HepG2 (cell line): ENCODE measurements around the gene ENO3.

Experiments
- JUN ChIP-seq: sonication (generic); formaldehyde crosslinking; IDR thresholded peaks from 2 replicates; pipeline ENCODE4 v1.4.0; 2020; ENCODE audit warnings: mild to moderate bottlenecking, missing genetic modification reagents
- ZNF33B ChIP-seq: sonication (generic); formaldehyde crosslinking; IDR thresholded peaks from 2 replicates; pipeline ENCODE4 v1.5.1; 2020; ENCODE audit warnings: mild to moderate bottlenecking, missing genetic modification reagents
- TF ChIP-seq, protein P1 (sequence below), 2 experiments: IDR thresholded peaks; 2 replicates each; pipeline ENCODE4 v1.6.1; 2011 to 2012; ENCODE audit warnings: low read length in 2 of 2, borderline replicate concordance in 1 of 2, low read depth in 1 of 2, mild to moderate bottlenecking in 1 of 2, moderate library complexity in 1 of 2

DNA sequence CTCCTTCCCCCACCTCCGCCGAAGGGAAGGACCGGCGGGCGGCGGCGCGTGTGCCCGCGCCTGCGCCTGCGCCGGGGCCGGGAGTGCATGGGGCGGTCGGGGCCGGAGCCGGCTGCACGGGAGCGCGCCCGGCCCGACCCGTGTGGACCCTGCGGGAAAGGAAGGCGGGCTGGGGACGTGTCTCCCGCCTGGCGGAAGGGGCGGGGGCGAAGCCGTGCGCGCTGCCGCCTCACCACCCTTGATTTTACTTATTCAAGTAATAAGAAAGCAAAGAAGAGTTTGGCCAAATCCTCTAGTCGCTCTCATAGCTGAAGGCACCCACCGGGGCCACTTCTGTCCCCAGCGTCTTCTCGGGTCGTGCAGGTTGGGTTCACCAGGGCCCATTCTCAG lies 2.0 kb upstream of the ENO3 start:
- no peak for TF ChIP-seq ZNF33B (CRISPR knock-in tag)
- no peak for TF ChIP-seq JUN (CRISPR knock-in tag)
- TF ChIP-seq, protein P1, sequence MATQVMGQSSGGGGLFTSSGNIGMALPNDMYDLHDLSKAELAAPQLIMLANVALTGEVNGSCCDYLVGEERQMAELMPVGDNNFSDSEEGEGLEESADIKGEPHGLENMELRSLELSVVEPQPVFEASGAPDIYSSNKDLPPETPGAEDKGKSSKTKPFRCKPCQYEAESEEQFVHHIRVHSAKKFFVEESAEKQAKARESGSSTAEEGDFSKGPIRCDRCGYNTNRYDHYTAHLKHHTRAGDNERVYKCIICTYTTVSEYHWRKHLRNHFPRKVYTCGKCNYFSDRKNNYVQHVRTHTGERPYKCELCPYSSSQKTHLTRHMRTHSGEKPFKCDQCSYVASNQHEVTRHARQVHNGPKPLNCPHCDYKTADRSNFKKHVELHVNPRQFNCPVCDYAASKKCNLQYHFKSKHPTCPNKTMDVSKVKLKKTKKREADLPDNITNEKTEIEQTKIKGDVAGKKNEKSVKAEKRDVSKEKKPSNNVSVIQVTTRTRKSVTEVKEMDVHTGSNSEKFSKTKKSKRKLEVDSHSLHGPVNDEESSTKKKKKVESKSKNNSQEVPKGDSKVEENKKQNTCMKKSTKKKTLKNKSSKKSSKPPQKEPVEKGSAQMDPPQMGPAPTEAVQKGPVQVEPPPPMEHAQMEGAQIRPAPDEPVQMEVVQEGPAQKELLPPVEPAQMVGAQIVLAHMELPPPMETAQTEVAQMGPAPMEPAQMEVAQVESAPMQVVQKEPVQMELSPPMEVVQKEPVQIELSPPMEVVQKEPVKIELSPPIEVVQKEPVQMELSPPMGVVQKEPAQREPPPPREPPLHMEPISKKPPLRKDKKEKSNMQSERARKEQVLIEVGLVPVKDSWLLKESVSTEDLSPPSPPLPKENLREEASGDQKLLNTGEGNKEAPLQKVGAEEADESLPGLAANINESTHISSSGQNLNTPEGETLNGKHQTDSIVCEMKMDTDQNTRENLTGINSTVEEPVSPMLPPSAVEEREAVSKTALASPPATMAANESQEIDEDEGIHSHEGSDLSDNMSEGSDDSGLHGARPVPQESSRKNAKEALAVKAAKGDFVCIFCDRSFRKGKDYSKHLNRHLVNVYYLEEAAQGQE (IDR thresholded peaks at IDR 0.05; ENCODE audit: borderline replicate concordance in 1 of 2, low read depth in 1 of 2, low read length in 2 of 2): no peak
